ENCODE data around the gene GATM.
"Not testable (repeated sequence)": the region's sequence is repeated elsewhere in the genome, so short reads cannot be mapped to it uniquely, and the experiment has no call there.

Gene GATM

DNA sequence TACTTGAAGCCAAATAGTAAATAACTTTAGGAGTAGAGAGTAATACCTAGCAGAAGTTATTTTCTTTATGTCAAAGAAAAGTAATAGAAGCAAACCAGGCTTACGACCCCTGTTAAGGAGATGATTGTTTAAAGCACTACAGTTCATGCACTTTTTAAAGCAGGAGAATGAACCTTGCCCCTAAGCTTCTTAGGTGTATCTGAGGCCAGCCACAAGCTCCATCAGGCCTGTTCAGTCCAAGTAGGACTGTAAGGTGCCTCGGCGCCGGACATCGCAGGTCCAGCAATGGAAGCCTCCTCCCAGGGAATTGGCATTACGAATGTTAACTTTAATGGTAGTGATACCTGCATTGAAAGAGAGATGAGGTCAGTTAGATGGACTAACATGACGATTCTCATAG lies 16.5 kb downstream of the GATM start:
- DNase-seq = no peak

DNA sequence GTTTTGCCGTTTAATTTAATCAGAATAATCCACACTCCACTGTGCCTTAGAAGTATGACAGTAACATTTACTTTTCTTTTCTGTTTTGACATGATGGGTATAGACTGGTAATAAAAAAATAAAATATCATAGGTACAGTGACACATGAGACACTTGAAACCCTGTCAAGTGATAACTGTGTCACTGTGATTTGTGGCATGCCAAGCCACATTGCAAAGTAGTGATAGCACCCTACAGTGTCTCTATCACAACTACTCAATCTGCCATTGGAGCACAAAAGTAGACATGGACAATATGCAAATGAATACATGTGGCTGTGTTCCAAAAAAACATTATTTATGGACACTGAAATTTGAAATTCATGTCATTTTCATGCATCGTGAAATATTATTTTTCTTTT lies 22.5 kb downstream of the GATM start:
- no peak for DNase-seq

DNA sequence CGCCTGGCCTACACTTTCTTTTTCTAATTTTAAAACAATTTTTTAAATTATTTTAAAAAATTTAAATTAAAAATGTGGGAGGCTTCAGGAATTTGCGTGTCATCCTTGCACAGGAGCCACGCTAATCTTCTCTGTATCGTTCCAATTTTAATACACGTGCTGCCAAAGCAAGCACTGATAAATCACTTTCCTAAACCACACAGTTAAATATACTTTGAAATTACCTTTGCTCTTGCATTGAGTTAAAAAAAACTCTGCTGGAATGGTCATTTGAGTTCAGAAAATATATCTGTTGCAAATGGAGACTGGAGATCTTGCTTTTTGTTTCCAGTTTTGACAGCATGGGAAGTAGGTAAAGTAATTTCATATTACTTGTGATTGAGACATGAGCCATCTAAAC lies 23.6 kb downstream of the GATM start:
- DNase-seq = no peak

DNA sequence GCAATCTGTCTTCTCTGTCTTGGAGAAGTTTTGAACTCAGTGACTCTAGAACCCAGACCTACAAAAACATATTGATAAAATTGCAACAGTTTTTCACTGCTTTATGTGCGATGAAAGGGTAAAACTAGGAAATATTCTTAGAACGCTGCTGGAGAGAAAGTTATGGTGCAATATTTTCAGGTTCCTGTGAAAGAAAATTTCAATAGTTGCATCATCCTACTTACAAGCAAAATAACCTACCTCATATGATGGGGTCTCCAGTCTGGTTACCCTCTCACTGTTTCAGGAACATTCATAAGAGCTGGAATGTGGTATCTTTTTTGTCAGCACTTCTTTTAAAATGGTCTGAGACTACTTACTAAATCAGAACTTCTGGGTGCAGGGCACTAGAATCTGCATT lies 27.1 kb downstream of the GATM start:
- DNase-seq = no peak

DNA sequence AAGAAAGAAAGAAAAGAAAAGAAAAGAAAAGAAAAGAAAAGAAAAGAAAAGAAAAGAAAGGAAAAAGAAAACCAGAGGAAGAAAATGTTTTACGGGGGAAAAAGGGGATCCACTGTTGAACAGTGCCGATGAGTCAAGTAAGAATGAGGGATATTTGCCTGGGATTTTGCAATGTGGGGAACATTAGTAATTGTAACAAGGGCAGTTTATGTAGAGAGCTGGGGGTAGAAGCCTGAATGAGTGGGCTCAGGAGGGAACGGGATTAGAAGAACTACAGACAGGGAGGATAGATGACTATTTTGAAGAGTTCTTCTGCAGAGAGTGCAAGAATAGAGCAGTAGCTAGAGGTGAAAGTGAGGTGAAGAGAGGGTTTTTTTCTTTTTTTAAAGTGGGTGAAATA lies 28.7 kb downstream of the GATM start:
- DNase-seq = no peak

DNA sequence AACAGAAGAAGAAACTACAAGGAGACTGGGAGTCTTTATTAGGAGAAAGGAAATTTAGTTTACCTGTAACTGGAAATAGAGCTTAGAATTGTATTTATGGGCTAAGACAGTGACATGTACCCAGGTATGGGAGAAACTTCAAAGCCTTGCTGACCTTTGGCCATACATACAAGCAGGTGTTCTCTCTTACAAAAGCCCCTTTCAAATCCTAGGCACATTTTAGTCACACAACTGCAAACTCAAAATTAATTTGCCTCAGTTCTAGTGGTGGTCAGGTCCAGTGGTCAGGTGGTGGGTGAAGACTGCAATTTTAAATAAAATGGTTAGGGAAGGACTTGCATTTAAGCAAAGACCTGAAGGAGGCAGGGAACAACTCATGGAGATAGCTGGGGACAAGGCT lies 30.4 kb downstream of the GATM start:
- DNase-seq = no peak

DNA sequence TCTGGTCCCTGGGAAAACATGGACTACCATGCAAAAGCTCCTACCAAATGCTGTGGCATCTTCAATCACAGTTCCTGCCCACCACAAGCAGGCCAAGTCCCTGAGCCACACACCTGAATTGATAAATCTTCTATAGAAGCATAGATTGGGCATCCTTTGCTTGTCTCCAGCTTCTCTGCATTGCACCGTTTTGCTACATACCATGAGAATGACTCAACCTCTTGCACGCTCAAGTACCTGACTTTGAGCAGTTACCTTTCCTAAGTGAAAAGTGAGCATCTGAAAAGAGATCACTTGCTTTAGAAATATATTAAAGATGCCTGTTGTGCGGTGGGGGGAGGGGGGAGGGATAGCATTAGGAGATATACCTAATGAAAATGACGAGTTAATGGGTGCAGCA lies 31.3 kb downstream of the GATM start:
- no peak for DNase-seq

DNA sequence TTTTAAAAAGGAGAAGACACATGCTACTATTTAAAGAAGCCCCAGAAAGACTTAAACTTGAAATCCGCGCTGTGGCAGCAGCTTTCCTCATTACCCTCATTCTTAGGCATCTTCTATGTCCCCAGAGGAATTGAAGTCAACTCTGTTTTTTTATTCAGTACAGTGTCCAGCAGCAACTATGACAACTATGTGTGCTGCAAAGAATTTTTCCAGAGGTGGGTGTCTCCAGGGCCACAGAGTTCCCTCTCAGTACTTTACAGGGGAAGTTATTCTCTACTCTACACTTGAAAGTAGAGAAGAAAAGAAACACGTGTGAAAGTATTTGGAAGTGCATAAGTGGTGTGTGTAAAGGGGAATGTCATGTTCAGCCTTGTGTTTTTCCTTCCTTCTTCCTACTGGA lies 32.0 kb downstream of the GATM start:
- peak in 1 of 58 donors; percentile 5 for DNase-seq

DNA sequence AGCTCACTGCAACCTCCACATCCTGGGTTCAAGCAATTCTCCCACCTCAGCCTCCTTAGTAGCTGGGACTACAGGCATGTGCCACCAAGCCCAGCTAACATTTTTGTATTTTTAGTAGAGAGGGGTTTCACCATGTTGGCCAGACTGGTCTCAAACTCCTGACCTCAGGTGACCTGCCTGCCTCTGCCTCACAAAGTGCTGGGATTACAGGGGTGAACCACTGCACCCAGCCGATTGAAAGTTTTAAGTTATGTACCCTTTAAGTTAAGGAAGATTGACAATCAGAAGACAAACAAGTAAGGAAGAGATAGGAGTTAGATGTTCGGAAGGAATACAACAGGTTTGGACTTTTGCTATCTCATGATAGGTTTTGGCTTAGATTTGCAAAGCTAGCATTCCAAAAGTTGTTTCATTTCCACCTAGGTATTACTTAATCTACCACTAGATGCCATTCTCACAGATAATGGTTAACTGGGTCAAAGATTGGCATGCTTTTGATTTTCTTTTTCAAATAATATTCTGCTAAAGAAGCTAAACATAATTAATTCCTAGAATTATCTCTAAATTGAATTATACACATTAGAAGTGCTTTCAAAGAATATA lies 35.0 kb downstream of the GATM start:
- no peak for DNase-seq

DNA sequence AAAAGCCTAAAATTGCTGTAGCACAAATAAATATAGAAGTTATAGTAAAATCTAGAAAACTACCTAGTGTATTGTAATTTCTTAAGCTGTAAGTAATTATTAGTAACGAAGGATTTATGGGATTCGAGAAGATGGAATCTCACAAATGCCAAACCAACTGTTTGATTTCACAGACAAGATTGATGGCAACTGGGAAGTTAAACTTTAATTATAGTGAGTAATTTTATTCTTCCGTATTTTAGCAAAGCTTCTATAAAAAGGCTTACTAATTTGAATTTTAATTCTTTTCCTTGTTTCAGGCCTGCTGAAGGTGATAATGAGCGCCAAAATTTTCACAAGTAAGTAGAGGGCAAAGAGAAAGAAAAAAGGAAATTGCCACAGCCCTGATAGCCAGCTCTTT lies 36.6 kb downstream of the GATM start:
- no peak for DNase-seq

DNA sequence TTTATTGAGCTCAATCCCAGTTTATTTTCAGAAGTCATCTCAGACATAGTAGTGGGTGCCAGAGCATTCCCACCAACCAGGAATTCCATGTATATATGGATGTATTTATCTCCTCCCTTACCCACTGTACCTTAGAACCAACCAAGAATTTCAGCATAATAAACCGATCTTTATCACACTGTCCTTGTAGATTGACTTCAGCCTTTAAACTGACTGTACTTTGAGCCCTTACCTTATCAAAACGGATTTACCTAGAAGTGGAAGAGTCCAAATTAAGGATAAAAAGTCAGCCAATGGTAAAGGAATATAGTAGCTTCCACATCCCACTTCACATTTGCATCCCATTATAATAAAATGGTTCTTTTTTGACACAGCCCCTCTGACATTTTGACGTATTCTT lies 37.9 kb downstream of the GATM start:
- DNase-seq = no peak

DNA sequence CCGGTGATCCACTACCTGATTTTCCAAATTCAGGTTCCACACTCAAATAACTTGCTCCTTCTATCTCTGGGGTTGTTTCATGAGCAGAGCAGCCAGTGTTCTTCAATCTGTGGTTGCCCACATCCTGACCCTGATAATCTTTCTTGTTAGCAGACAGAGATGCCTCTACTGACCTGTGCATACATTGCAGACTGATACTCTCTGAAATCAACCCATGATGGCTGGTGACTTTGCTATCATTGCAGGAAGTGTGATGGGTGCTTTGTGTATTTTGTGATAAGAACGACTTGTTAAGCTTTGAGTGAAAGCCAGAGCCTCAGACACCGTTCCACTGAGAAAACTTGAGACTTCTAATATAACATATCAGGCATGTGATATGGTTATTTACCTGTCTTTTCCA lies 39.9 kb downstream of the GATM start:
- DNase-seq = no peak

DNA sequence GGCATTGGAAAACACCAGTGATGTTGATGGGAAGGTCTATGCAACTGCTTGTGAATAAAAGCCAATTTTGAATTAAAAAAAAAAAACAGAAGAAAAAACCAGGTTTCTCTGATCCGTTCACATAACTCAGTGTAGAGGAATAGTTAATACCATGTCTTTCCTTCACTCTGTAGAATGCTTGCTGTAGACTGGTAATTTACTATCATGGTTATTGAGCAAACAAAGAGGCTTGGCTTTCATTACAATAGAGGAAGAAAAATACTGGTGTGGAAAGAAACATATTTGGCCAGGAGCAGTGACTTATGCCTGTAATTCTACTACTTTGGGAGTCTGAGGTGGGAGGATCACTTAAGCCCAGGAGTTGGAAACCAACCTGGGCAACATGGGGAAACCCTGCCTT lies 41.1 kb downstream of the GATM start:
- DNase-seq = no peak

DNA sequence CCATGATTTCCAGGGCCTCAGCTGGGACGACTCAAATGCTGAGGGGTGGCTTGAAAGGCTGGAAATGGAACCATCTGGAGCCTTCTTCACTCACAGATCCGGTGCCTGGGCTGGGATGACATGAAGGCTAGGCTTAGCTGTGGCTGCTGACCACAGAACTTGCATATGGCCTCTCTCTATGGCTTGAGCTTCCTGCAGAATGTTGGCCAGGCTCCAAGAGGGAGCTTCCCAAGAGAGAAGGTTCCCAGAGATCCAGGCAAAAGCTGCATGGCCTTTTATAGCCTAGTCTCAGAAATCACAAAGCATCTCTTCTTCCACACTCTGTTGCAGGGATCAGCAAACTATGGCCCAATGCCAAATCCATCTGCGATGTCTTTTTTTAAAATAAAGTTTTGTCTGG lies 44.8 kb downstream of the GATM start:
- peak in 10 of 58 donors; percentile 2 to 74 (median 8) for DNase-seq

DNA sequence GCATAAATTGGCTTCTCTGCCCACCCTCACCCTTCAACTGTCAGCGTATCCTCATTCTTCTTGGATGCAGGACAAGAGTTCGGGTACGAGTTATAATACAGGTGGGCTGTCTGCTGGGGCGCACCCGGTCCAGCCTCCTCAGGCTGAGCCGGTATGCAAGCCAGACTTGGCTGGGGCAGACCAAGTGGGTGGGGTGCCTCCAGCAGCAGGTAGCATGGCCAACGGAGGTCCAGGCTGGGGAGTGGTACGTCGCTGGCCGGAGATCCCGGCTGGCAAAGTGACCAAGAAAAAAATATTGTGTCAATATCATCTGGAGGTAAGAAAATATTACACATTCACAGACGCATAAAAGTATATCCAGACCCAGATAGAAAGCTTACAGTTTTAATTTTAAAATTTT lies 45.6 kb downstream of the GATM start:
- DNase-seq = no peak

DNA sequence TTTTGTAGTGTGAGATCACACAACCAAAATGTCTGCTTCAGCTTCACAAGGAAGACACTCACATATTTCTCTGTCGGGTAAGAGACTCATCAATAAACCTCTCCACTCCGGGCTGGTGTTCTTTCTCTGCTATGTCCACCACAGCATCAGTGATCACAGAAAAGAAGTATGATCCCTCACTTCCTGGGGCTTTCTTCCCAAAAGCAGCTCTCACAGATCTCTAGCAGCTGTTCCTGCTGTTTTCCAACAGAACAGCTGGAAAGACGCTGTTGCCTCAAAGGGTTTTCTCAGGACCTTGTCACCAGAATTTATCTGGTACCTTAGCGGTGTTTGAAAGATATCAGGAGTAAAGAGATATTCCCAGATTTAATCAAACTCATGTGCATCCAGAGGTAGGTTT lies 46.4 kb downstream of the GATM start:
- no peak for DNase-seq

DNA sequence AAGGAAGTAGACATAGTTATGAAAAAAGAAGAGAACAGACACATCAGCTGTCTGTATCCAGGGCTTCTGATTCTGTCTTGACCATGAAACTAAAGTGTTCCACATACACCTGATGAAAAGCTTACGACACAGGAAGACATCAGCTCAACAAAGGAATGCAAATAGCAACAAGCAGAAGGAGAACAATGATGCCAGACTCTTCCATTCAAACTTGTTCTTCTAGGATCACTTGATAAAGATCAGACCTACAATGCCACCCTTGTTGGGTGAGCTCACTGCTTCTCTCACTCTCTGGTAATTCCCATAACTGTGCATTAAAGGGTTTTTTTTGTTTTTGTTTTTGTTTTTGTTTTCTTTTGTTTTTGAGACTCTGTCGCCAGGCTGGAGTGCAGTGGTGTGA lies 49.7 kb downstream of the GATM start:
- no peak for DNase-seq

DNA sequence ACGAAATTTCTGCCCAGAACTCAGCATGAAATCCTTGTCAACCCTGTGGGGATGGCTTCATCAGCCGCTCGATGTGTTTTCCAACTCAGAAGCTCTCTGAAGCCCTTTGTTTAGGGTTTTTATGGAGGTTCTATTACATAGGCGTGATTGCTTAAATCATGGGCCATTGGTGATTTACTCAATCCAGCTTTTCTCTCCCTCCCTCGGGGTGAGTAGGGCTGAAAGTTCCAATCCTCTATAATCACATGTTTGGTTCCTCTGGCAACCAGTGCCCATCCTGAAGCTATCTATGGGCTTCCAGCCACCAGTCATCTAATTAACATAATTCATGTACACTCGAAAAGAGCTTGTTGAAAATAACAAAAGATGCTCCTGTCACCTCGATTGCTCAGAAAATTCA lies 51.6 kb downstream of the GATM start:
- DNase-seq = peak in 35 of 58 donors; percentile 6 to 84 (median 38)

DNA sequence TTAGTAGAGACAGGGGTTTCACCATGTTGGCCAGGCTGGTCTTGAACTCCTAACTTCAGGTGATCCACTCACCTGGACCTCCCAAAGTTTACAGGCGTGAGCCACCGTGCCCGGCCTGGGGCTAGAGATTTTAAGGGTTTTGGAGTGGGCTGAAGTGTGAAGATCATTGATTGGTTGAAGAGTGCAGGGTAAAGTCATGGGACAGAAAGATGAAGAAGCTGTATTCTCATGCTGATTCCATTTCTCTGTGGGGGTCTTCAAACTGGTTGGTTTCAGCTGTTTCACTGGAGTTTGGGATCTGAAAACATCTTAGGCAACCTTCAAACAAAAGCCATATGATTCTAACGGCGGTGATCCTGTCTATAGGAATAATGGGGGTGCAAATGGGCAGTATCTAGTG lies 52.1 kb downstream of the GATM start:
- no peak for DNase-seq

DNA sequence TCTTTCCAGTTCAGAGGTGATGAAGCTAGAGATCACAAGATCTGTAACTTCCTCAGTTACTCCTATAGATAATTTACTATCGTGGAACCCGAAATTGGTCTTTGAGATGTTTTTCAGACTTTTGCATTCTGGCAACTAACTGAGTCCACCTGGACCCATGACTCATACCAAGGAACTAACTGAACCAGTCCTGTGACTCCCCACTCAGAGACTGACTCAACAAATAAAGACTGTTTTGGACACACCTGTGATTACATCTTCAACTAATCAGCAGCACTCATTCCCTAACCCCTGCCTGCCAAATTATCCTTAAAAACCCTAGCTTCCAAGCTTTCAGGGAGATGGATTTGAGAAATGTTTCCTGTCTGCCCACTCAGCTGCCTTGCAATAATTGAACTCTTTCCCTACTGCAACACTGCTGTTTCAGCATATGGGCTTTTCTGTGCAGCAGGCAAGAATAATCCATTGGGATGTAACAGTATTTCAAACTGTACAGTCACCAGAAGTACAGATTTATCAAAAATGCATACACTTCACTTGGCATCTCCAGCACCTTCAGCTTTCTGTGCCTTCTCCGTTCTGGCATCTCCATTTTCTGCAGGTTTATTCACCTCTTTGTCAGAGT lies 57.7 kb downstream of the GATM start:
- no peak for DNase-seq

DNA sequence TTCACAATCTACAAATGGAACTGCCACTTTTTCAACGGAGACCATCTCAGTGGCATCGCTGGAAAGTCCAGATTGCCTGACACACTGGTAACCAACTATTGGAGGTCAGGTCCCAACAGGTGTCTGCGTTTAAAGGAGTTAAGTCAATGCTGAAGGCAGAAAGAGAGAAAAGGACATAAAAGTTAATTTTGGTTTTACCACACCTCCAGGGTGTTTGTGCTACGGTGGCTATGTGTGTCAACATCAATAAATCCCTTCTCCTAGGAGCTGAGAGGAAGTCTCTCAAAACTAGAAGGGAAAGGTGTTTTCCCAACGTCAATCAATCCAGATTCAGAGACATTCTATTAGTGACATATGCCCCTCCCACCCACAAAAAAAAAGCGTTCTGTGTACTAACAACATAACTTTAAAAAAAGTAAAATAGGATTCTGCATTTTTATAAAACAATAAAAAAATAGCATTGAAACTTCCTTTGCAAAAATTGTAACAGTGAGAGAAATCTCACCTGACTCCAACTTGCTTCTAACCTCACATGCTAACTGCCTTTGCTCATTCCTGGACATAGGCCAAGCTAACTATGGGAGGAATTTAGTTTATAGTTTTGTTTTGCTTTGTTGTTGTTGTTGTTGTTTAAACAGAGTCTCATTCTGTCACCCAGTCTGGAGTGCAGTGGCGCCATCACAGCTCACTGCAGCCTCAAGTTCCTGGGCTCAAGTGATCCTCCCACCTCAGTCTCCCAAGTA lies 58.7 kb downstream of the GATM start:
- no peak for DNase-seq

DNA sequence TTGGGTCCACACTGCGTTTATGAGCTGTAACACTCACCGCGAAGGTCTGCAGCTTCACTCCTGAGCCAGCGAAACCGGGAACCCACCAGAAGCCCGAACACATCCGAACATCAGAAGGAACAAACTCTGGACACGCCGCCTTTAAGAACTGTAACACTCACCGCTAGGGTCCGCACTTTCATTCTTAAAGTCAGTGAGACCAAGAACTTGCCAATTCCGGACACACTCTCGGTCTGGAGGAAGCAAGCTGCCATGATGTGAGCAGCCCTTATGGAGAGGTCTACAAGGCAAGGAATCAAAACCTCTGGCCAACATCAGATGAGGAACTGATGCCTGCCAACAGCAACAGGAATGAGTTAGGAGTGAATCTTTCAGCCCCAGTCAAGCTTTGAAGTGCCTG lies 63.4 kb downstream of the GATM start:
- DNase-seq = peak in 2 of 58 donors; percentile 7 to 18

DNA sequence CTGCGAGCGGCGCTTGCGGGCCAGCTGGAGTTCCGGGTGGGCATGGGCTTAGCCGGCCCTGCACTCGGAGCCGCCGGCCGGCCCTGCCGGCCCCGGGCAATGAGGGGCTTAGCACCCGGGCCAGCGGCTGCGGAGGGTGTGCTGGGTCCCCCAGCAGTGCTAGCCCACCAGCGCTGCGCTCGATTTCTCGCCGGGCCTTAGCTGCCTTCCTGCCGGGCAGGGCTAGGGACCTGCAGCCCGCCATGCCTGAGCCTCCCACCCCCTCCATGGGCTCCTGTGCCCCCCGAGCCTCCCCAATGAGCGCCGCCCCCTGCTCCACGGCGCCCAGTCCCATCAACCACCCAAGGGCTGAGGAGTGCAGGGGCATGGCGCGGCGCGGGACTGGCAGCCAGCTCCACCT lies 64.2 kb downstream of the GATM start:
- DNase-seq = not testable (repeated sequence)
